ENCODE measurements around the gene BSG.

BSG gene

DNA sequence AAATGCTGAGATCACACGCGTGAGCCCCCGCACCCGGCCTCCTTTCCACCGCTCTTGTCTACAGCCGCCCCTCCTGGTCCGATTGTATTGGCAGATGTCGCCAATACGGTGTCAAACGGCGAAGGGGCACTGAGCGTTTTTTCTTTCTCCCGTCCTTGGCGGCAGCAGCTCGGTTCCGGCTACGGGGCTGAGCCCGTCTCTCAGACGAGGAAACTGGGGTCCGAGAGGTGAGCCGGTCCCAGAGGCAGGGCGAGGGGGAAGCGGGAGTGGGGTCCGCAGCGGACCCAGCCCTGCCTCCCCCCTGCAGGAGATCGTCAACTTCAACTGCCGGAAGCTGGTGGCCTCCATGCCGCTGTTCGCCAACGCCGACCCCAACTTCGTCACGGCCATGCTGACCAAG, 40.5 kb downstream of the BSG start:
- no peak overlapping the region for H3K4me3 ChIP-seq (replicated peaks in 1 of 2; ENCODE audit: low read depth in 2 of 2, low read length in 2 of 2)
- DNase-seq (ENCODE audit: low read depth in 2 of 2), result no peak
- TF ChIP-seq, protein P1, sequence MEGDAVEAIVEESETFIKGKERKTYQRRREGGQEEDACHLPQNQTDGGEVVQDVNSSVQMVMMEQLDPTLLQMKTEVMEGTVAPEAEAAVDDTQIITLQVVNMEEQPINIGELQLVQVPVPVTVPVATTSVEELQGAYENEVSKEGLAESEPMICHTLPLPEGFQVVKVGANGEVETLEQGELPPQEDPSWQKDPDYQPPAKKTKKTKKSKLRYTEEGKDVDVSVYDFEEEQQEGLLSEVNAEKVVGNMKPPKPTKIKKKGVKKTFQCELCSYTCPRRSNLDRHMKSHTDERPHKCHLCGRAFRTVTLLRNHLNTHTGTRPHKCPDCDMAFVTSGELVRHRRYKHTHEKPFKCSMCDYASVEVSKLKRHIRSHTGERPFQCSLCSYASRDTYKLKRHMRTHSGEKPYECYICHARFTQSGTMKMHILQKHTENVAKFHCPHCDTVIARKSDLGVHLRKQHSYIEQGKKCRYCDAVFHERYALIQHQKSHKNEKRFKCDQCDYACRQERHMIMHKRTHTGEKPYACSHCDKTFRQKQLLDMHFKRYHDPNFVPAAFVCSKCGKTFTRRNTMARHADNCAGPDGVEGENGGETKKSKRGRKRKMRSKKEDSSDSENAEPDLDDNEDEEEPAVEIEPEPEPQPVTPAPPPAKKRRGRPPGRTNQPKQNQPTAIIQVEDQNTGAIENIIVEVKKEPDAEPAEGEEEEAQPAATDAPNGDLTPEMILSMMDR (IDR thresholded peaks at IDR 0.05; ENCODE audit: low read depth, low read length), result no peak

DNA sequence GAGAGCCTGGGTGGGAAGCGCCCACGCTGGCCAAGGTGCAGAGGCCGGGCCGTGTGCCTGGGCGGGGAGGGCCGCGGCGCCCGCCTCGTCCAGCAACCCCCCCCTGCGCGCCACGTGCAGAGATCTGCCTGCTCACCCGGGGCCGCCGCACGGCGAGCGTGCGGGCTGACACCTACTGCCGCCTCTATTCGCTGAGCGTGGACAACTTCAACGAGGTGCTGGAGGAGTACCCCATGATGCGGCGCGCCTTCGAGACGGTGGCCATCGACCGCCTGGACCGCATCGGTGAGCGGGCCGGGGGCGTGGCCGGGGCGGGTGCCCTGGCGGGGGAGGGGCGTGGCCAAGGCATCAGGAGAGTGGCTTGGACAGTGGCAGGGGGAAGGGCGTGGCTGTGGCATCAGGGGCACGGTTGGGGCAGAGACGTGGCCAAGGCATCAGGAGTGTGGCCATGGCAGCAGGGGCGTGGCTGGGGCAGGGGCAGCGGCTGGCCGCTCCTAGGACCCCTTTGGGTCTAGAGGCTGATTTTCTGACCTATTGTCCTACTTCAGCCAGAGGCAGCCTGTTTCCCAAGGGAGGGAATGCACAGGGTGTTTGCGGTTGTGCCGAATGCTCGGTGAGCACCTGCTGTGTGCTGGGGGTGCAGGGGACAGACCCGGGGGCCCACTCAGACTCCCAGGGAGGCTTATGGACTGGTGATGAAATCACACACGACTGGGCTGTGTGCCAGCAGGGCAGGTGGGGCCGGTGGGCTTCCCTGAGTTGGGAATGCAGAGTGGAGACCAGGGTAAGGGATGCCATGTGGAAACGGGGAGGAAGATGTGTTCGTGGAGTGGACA, 41.6 kb downstream of the BSG start:
- no peak overlapping the region for H3K4me3 ChIP-seq (replicated peaks in 1 of 2; ENCODE audit: low read depth in 2 of 2, low read length in 2 of 2)
- DNase-seq (ENCODE audit: low read depth in 2 of 2), result no peak
- TF ChIP-seq, protein P1 (IDR thresholded peaks at IDR 0.05; ENCODE audit: low read depth, low read length), result no peak

DNA sequence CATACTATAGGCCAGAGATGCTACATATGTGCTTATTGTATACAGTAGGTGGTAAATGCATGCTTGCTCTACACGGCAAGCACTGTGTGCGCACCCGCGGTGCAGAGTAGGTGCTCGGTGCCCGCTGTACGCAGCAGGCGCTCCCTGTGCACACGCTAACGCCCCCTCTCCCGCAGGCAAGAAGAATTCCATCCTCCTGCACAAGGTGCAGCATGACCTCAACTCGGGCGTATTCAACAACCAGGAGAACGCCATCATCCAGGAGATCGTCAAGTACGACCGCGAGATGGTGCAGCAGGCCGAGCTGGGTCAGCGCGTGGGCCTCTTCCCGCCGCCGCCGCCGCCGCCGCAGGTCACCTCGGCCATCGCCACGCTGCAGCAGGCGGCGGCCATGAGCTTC, 43.2 kb downstream of the BSG start:
- no peak overlapping the region for H3K4me3 ChIP-seq (replicated peaks in 1 of 2; ENCODE audit: low read depth in 2 of 2, low read length in 2 of 2)
- no peak for DNase-seq (ENCODE audit: low read depth in 2 of 2)
- TF ChIP-seq, protein P1 (IDR thresholded peaks at IDR 0.05; ENCODE audit: low read depth, low read length), result no peak

DNA sequence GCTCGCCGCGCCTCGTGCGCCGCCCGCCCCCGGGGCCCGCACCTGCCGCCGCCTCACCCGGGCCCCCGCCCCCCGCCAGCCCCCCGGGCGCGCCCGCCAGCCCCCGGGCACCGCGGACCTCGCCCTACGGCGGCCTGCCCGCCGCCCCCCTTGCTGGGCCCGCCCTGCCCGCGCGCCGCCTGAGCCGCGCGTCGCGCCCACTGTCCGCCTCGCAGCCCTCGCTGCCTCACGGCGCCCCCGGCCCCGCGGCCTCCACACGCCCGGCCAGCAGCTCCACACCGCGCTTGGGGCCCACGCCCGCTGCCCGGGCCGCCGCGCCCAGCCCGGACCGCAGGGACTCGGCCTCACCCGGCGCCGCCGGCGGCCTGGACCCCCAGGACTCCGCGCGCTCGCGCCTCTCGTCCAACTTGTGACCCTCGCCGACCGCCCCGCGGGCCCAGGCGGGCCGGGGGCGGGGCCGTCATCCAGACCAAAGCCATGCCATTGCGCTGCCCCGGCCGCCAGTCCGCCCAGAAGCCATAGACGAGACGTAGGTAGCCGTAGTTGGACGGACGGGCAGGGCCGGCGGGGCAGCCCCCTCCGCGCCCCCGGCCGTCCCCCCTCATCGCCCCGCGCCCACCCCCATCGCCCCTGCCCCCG, 43.8 kb downstream of the BSG start:
- TF ChIP-seq, protein P1 (IDR thresholded peaks at IDR 0.05; ENCODE audit: low read depth, low read length), result no peak
- no peak overlapping the region for H3K4me3 ChIP-seq (replicated peaks in 1 of 2; ENCODE audit: low read depth in 2 of 2, low read length in 2 of 2)
- no peak for DNase-seq (ENCODE audit: low read depth in 2 of 2)

DNA sequence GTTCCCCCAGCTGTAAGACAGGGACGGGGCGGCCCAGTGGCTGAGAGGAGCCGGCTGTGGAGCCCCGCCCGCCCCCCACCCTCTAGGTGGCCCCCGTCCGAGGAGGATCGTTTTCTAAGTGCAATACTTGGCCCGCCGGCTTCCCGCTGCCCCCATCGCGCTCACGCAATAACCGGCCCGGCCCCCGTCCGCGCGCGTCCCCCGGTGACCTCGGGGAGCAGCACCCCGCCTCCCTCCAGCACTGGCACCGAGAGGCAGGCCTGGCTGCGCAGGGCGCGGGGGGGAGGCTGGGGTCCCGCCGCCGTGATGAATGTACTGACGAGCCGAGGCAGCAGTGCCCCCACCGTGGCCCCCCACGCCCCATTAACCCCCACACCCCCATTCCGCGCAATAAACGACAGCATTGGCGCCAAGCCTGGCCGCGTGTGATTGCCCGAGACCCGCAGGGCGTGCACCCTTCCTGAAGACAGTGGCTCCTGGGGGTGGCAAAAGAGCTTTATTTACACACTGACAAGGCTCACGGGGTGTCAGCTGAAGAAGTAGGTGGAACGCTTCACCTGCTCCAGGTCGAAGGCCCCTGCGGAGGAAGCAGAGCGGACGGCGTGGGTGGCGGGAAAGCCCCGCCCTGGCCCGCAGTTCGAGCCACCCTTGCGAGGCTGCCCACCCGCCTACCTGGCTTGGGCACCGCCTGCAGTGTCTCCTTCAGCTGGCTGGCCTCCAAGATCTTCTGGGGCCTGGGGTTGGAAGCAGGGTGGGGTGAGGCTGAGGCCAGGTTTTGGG, 44.5 kb downstream of the BSG start:
- H3K4me3 ChIP-seq (replicated peaks in 1 of 2; ENCODE audit: low read depth in 2 of 2, low read length in 2 of 2), result no peak overlapping the region
- no peak for DNase-seq (ENCODE audit: low read depth in 2 of 2)
- TF ChIP-seq, protein P1 (IDR thresholded peaks at IDR 0.05; ENCODE audit: low read depth, low read length), result no peak

DNA sequence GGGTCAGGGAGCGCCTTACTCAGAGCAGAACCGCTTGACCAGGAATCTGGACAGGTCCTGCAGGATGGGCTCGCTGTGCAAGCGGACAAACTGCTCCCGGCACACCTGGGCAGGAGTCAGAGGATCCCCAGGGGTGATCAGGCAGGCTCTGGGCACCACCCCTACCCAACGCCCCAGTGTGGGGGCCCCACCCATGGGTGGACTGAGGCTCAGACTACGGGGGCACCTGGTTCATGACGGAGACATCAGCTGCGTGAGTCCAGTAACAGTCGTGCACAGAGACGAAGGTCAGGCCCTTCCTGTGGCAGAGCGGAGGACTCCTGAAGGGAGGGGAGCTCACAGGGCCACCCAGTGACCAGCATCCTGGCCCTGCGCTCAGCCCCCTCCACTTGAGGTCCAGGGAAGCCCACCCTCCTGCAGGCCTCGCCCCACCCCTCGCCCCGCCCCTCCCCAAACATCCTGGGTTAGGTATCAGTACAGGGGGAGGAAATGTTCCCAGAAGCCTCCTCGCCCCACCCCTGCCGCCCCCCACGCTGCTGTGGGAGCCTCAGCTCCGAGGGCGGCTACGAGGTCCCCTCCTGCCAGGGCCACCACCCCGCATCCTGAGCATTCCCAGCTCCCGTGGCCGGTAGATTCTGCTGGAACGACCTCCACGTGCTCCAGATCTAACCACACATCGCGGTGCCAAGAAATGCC, 45.3 kb downstream of the BSG start:
- TF ChIP-seq, protein P1 (IDR thresholded peaks at IDR 0.05; ENCODE audit: low read depth, low read length), result no peak
- DNase-seq (ENCODE audit: low read depth in 2 of 2), result no peak
- H3K4me3 ChIP-seq (replicated peaks in 1 of 2; ENCODE audit: low read depth in 2 of 2, low read length in 2 of 2), result no peak overlapping the region

Data from cardiac fibroblast (primary cell).